GM03348 (cell line): ENCODE data around the gene SLC35E1.
"Not testable (repeated sequence)": the region's sequence is repeated elsewhere in the genome, so short reads cannot be mapped to it uniquely, and the experiment has no call there.

Experiments used
- DNase-seq: peaks from one replicate; pipeline ENCODE4 v3.0.0; 2012; ENCODE audit warnings: low spot score

The SLC35E1 gene

GRCh38 chr19:16544473-16545231 is 27.6 kb downstream of the SLC35E1 start:
- no peak for DNase-seq

GRCh38 chr19:16543734-16544133 is 28.5 kb downstream of the SLC35E1 start:
- DNase-seq, result not testable (repeated sequence)

- no peak for DNase-seq
Measured at GRCh38 chr19:16542910-16543472, 29.2 kb downstream of the SLC35E1 start.

GRCh38 chr19:16542045-16542909 is 29.9 kb downstream of the SLC35E1 start, which contains the start of gene CHERP:
Gene CHERP (minus strand): TSS chr19:16542437. CDS start chr19:16542378, 59 bp downstream.
- peak; percentile 99 for DNase-seq

- DNase-seq, result no peak
Measured at GRCh38 chr19:16541526-16542044, 30.6 kb downstream of the SLC35E1 start.

GRCh38 chr19:16540948-16541347 is 31.3 kb downstream of the SLC35E1 start:
- no peak for DNase-seq

GRCh38 chr19:16537111-16537510 is 35.1 kb downstream of the SLC35E1 start:
- DNase-seq, result no peak

- no peak for DNase-seq
Measured at GRCh38 chr19:16536130-16536529, 36.1 kb downstream of the SLC35E1 start.

GRCh38 chr19:16535381-16535780 is 36.8 kb downstream of the SLC35E1 start:
- no peak for DNase-seq

GRCh38 chr19:16532440-16533234 is 39.6 kb downstream of the SLC35E1 start:
- DNase-seq, result no peak

GRCh38 chr19:16531380-16531669 is 40.9 kb downstream of the SLC35E1 start:
- no peak for DNase-seq

- no peak for DNase-seq
Measured at GRCh38 chr19:16530540-16531379, 41.5 kb downstream of the SLC35E1 start.

- DNase-seq, result no peak
Measured at GRCh38 chr19:16529466-16530144, 42.6 kb downstream of the SLC35E1 start.

- no peak for DNase-seq
Measured at GRCh38 chr19:16527971-16528521, 44.2 kb downstream of the SLC35E1 start.

GRCh38 chr19:16527334-16527935 is 44.8 kb downstream of the SLC35E1 start:
- DNase-seq, result no peak

- no peak for DNase-seq
Measured at GRCh38 chr19:16525751-16526481, 46.3 kb downstream of the SLC35E1 start.

- no peak for DNase-seq
Measured at GRCh38 chr19:16524991-16525734, 47.1 kb downstream of the SLC35E1 start.
